Tibial artery (tissue), 4 donors: ENCODE results near the gene LYG2.
"Not testable (repeated sequence)": the region's sequence is repeated elsewhere in the genome, so short reads cannot be mapped to it uniquely, and the experiment has no call there.

Source experiments
- DNase-seq, 2 donors: peaks; one replicate each; pipeline ENCODE4 v3.0.0-alpha.2; 2019
- H3K27ac ChIP-seq, 2 donors: fragments of 200-600 bp; sonication (generic) in 1 of 2; 1 replicate in 1 of 2; 2 replicates in 1 of 2; pipeline ENCODE4 v1.5.1; 2018 to 2019; ENCODE audit warnings: mild to moderate bottlenecking in 1 of 2
- H3K27me3 ChIP-seq, 2 donors: fragments of 200-600 bp; sonication (generic) in 1 of 2; one replicate each; pipeline versions ENCODE4 v1.5.1 to v1.6.0; 2016 to 2019
- H3K36me3 ChIP-seq, 3 donors: fragments of 200-600 bp; sonication (generic) in 2 of 3; one replicate each; pipeline ENCODE4 v1.5.1; 2016 to 2019; ENCODE audit warnings: mild to moderate bottlenecking in 2 of 3
- H3K4me1 ChIP-seq, 4 donors: fragments of 200-600 bp; sonication (generic) in 2 of 4; 1 replicate in 3 of 4; 2 replicates in 1 of 4; pipeline ENCODE4 v1.5.1; 2016 to 2019
- H3K4me3 ChIP-seq, 2 donors: fragments of 200-600 bp; sonication (generic) in 1 of 2; 1 replicate in 1 of 2; 2 replicates in 1 of 2; pipeline ENCODE4 v1.5.1; 2018 to 2019; ENCODE audit warnings: mild to moderate bottlenecking in 2 of 2
- H3K9me3 ChIP-seq, 3 donors: fragments of 200-600 bp; sonication (generic) in 1 of 3; one replicate each; pipeline ENCODE4 v1.5.1; 2016 to 2019
- intact Hi-C: fragments of 100-400 bp; cut with DNase I; formaldehyde crosslinking; loops from one replicate; pipeline ENCODE4 v1.15.0; 2023; ENCODE audit warnings: low total_unique reads
- TF ChIP-seq, protein P1 (sequence below), 2 experiments: fragments of 200-600 bp in 1 of 2; fragments of 450-650 bp in 1 of 2; IDR thresholded peaks; one replicate each; pipeline ENCODE4 v1.5.1; 2017 to 2019; ENCODE audit warnings: antibody characterized with exemption in 2 of 2, mild to moderate bottlenecking in 1 of 2, moderate library complexity in 1 of 2

The LYG2 gene

DNA sequence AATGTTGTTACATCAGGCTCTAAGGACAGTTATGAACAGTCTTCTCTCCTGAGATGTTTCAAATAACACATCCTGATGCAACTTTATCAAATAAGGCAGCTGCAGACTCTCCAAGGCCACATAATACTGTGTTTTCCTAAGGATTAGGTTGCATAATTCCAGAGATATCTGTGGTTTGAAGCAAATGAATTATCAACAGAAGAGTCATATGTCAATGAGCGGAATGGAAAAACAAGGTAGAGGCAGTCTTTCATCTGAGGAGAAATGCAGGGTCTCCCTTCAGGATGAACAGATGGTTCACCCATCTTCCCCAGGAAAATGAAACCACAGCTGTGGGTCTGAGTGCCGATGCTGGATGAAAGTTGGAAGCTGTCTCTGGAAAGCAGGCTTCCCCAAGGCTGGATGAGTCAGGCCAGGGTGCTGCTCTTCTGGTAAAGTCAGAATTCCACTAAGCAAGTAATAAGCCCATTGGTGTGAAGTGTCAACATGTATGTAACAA, 23.4 kb upstream of the LYG2 start:
- Histone ChIP-seq H3K4me3 (no peak overlapping the region), H3K36me3 (peaks cover under 1 to 9% (median 5%) of the 10 kb centered on the region in 3 donors), H3K27me3 (no peaks in the 10 kb centered on the region), H3K9me3 (no peaks in the 10 kb centered on the region), H3K27ac (no peak overlapping the region), H3K4me1 (no peaks in the 10 kb centered on the region)
- TF ChIP-seq, protein P1, sequence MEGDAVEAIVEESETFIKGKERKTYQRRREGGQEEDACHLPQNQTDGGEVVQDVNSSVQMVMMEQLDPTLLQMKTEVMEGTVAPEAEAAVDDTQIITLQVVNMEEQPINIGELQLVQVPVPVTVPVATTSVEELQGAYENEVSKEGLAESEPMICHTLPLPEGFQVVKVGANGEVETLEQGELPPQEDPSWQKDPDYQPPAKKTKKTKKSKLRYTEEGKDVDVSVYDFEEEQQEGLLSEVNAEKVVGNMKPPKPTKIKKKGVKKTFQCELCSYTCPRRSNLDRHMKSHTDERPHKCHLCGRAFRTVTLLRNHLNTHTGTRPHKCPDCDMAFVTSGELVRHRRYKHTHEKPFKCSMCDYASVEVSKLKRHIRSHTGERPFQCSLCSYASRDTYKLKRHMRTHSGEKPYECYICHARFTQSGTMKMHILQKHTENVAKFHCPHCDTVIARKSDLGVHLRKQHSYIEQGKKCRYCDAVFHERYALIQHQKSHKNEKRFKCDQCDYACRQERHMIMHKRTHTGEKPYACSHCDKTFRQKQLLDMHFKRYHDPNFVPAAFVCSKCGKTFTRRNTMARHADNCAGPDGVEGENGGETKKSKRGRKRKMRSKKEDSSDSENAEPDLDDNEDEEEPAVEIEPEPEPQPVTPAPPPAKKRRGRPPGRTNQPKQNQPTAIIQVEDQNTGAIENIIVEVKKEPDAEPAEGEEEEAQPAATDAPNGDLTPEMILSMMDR (IDR thresholded peaks at IDR 0.05), result no peak
- intact Hi-C loops, result no loop called here
- DNase-seq, result no peak

DNA sequence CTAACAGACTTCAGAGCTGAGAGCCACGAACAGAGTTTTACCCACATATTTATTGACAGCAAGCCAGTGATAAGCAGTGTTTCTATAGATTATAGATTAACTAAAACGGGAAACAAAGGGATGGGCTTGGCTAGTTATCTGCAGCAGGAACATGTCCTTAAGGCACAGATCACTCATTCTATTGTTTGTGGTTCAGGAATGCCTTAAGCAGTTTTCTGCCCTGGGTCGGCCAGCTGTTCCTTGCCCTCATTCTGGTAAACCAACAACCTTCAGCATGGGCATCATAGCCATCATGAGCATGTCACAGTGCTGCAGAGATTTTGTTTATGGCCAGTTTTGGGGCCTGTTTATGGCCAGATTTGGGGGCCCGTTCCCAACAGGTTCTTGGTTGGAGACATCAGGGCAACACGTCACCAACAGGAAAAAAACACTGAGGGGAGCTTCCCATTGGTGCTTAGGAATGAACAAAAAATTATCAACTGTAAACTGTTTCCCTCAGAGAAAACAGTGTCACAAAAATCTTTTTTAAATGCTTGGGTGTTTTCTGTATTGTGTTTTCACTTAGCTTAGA, 22.8 kb upstream of the LYG2 start:
- not testable (repeated sequence) for H3K36me3 ChIP-seq

DNA sequence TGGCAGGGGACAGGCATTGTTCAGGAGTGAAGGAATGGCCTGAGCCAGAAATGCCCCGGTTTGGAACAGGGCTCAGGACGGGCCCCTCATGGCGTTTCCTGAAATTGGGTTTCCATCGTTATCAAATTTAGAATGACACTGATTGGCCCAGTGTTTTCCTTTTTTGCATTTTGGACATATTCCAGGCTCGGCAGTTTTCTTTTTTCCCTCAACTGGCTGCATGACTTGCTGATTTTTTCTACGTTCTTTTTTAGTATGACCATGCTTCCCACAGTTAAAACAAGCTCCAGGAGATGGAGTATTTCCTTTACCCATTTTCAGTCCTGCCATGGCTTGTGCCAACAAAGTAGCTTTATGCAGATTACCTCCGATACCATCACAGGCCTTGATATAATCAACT, 20.4 kb upstream of the LYG2 start:
- Histone ChIP-seq H3K27me3 (no peaks in the 10 kb centered on the region), H3K27ac (no peak overlapping the region), H3K36me3 (no peaks in the 10 kb centered on the region), H3K4me1 (no peaks in the 10 kb centered on the region), H3K9me3 (peaks cover 0 to 1% (median 0%) of the 10 kb centered on the region in 3 donors), H3K4me3 (no peak overlapping the region)
- intact Hi-C loops, result no loop called here
- no peak for DNase-seq
- TF ChIP-seq, protein P1 (IDR thresholded peaks at IDR 0.05), result no peak

More for the DNA sequence above, 22.8 kb upstream of the LYG2 start:
- H3K4me1 ChIP-seq, intact Hi-C loops, H3K27ac ChIP-seq, H3K4me3 ChIP-seq, H3K9me3 ChIP-seq, H3K27me3 ChIP-seq, DNase-seq: not testable (repeated sequence)

DNA sequence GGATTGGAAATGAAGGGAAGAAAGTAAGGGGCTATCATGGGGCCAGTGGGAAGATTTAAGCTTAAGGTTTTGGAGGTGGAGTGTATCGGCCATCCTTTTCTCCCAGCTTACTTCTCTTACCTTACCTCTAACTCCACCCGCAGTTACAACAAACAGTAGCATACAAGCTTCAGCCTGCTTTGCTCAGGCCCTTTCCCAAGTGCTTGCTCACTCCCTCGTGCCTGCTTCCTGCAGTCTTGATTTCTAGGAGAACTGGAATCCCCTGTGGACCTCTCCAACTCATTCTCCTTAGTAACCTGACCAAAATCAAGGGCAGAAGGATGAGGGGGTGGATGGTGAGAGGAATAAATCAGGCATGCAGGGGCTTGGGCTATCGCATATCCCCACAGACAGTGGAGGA, 5.8 kb upstream of the LYG2 start:
- Histone ChIP-seq H3K4me3 (no peak overlapping the region), H3K9me3 (peaks cover 0 to 4% (median 0%) of the 10 kb centered on the region in 3 donors), H3K27ac (no peak overlapping the region), H3K36me3 (peaks cover 0 to 6% (median 0%) of the 10 kb centered on the region in 3 donors), H3K4me1 (no peaks in the 10 kb centered on the region), H3K27me3 (no peaks in the 10 kb centered on the region)
- intact Hi-C loops, result no loop called here
- TF ChIP-seq, protein P1 (IDR thresholded peaks at IDR 0.05), result no peak
- DNase-seq, result no peak

DNA sequence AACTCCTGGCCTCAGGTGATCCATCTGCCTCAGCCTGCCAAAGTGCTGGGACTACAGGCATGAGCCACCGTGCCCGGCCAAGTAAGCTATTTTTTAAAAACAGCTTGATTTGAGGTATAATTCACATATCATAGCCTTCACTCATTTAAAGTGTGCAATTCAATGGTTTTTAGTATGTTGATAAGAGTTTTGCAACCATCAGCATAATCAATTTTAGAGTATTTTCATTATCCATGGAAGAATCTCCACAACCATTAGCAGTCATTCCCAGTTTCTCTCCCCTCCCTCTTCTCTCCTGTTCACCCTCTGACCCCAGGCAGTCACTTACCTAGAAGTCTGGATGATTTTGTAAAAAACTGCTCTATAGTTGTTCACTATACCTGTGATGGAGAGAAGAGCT, 4.7 kb upstream of the LYG2 start:
- H3K27me3 ChIP-seq, result no peaks in the 10 kb centered on the region
- TF ChIP-seq, protein P1 (IDR thresholded peaks at IDR 0.05), result no peak
- H3K27ac ChIP-seq, result no peak overlapping the region
- H3K9me3 ChIP-seq, result peaks cover 0 to 4% (median 0%) of the 10 kb centered on the region in 3 donors
- peaks cover 0 to 6% (median 0%) of the 10 kb centered on the region in 3 donors for H3K36me3 ChIP-seq
- no peak overlapping the region for H3K4me3 ChIP-seq
- DNase-seq, result no peak
- intact Hi-C loops, result no loop called here
- H3K4me1 ChIP-seq, result no peaks in the 10 kb centered on the region

DNA sequence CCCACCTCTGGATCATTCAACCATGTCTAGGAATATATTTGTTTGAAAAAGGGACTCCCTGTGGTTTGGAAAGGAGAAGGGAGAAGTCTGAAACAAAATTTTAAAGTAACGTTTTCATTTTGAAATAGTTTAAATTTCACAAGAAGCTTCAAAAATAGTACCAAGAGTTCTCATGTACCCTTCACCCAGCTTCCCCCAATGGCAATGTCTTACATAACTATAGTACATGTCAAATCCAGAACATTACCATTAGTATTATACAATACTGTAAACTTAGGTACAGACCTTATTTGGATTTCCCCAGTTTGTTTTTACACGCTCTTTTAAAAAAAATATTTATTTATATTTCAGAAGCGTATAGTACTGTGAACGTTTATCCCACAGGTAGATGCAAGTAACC, 4.0 kb upstream of the LYG2 start:
- Histone ChIP-seq H3K27me3 (no peaks in the 10 kb centered on the region), H3K36me3 (peaks cover 0 to 6% (median 0%) of the 10 kb centered on the region in 3 donors), H3K4me3 (no peak overlapping the region), H3K4me1 (no peaks in the 10 kb centered on the region), H3K27ac (no peak overlapping the region), H3K9me3 (peaks cover 0 to 4% (median 0%) of the 10 kb centered on the region in 3 donors)
- DNase-seq, result no peak
- intact Hi-C loops, result no loop called here
- TF ChIP-seq, protein P1 (IDR thresholded peaks at IDR 0.05), result no peak
